Nephron (organoid): ENCODE data around the gene ZNF678.
"Not testable (repeated sequence)": the region's sequence is repeated elsewhere in the genome, so short reads cannot be mapped to it uniquely, and the experiment has no call there.

Source experiments
- H3K27ac Mint-ChIP-seq, 3 experiments: 2 replicates each; pipeline ENCODE4 v1.8.0; 2020; ENCODE audit warnings: mixed read lengths in 3 of 3, mild to moderate bottlenecking in 2 of 3, moderate library complexity in 1 of 3
- H3K27me3 Mint-ChIP-seq: 2 replicates; pipeline ENCODE4 v1.8.0; 2021; ENCODE audit warnings: low read depth, mild to moderate bottlenecking, moderate library complexity, mixed read lengths
- H3K36me3 Mint-ChIP-seq: 2 replicates; pipeline ENCODE4 v1.8.0; 2020; ENCODE audit warnings: low read depth, mixed read lengths
- H3K4me1 Mint-ChIP-seq: 2 replicates; pipeline ENCODE4 v1.8.0; 2020; ENCODE audit warnings: mixed read lengths
- H3K4me3 Mint-ChIP-seq, 3 experiments: 2 replicates each; pipeline ENCODE4 v1.8.0; 2020; ENCODE audit warnings: mild to moderate bottlenecking in 3 of 3, mixed read lengths in 3 of 3, moderate library complexity in 2 of 3
- H3K9me3 Mint-ChIP-seq: 2 replicates; pipeline ENCODE4 v1.8.0; 2020; ENCODE audit warnings: mixed read lengths
- CTCF ChIP-seq, 3 experiments: fragments of 200-600 bp; sonication (generic); IDR thresholded peaks; one replicate each; pipeline ENCODE4 v1.5.0; 2021; ENCODE audit warnings: antibody characterized with exemption in 3 of 3; ENCODE audit not compliant: unreplicated experiment in 3 of 3

ZNF678 gene

GRCh38 chr1:227576189-227576588 is 12.8 kb downstream of the ZNF678 start:
- Mint-ChIP-seq H3K4me3 (no peak overlapping the region), H3K9me3 (peaks cover 81% of the 10 kb centered on the region), H3K27ac (no peak overlapping the region), H3K4me1 (no peaks in the 10 kb centered on the region), H3K27me3 (no peaks in the 10 kb centered on the region), H3K36me3 (peaks cover 93% of the 10 kb centered on the region)
- no peak for TF ChIP-seq CTCF (IDR thresholded peaks at IDR 0.05; ENCODE audit: unreplicated experiment in 3 of 3)

- H3K27ac Mint-ChIP-seq: no peak overlapping the region
Measured at GRCh38 chr1:227577500-227577899, 14.1 kb downstream of the ZNF678 start.

GRCh38 chr1:227583354-227583753 is 20.0 kb downstream of the ZNF678 start:
- no peaks in the 10 kb centered on the region for H3K4me1 Mint-ChIP-seq
- no peak overlapping the region for H3K4me3 Mint-ChIP-seq
- H3K27me3 Mint-ChIP-seq: no peaks in the 10 kb centered on the region
- H3K36me3 Mint-ChIP-seq: peaks cover 88% of the 10 kb centered on the region
- H3K9me3 Mint-ChIP-seq: peaks cover 69% of the 10 kb centered on the region
- no peak for TF ChIP-seq CTCF (IDR thresholded peaks at IDR 0.05; ENCODE audit: unreplicated experiment in 3 of 3)
- H3K27ac Mint-ChIP-seq: no peak overlapping the region

More at GRCh38 chr1:227577500-227577899, 14.1 kb downstream of the ZNF678 start:
- Mint-ChIP-seq H3K4me1 (no peaks in the 10 kb centered on the region), H3K4me3 (no peak overlapping the region), H3K9me3 (peaks cover 82% of the 10 kb centered on the region), H3K36me3 (peaks cover 91% of the 10 kb centered on the region), H3K27me3 (no peaks in the 10 kb centered on the region)
- no peak for TF ChIP-seq CTCF (IDR thresholded peaks at IDR 0.05; ENCODE audit: unreplicated experiment in 3 of 3)

GRCh38 chr1:227586733-227587132 is 23.4 kb downstream of the ZNF678 start:
- Mint-ChIP-seq H3K4me1 (no peaks in the 10 kb centered on the region), H3K9me3 (peaks cover 74% of the 10 kb centered on the region)
- TF ChIP-seq CTCF (IDR thresholded peaks at IDR 0.05; ENCODE audit: unreplicated experiment in 3 of 3): no peak

GRCh38 chr1:227587968-227588367 is 24.6 kb downstream of the ZNF678 start:
- no peaks in the 10 kb centered on the region for H3K27me3 Mint-ChIP-seq
- no peak overlapping the region for H3K27ac Mint-ChIP-seq
- H3K4me1 Mint-ChIP-seq: no peaks in the 10 kb centered on the region
- no peak for TF ChIP-seq CTCF (IDR thresholded peaks at IDR 0.05; ENCODE audit: unreplicated experiment in 3 of 3)
- H3K4me3 Mint-ChIP-seq: no peak overlapping the region
- peaks cover 96% of the 10 kb centered on the region for H3K36me3 Mint-ChIP-seq
- H3K9me3 Mint-ChIP-seq: peaks cover 78% of the 10 kb centered on the region

More at GRCh38 chr1:227586733-227587132, 23.4 kb downstream of the ZNF678 start:
- no peak overlapping the region for H3K4me3 Mint-ChIP-seq
- peaks cover 92% of the 10 kb centered on the region for H3K36me3 Mint-ChIP-seq
- H3K27me3 Mint-ChIP-seq: no peaks in the 10 kb centered on the region
- H3K27ac Mint-ChIP-seq: no peak overlapping the region

- H3K27me3 Mint-ChIP-seq, H3K4me3 Mint-ChIP-seq, H3K4me1 Mint-ChIP-seq, H3K27ac Mint-ChIP-seq: not testable (repeated sequence)
- peaks cover 98% of the 10 kb centered on the region for H3K36me3 Mint-ChIP-seq
- peaks cover 83% of the 10 kb centered on the region for H3K9me3 Mint-ChIP-seq
Measured at GRCh38 chr1:227588769-227589168, 25.4 kb downstream of the ZNF678 start.

- not testable (repeated sequence) for H3K4me1 Mint-ChIP-seq, H3K27ac Mint-ChIP-seq
- peaks cover 82% of the 10 kb centered on the region for H3K9me3 Mint-ChIP-seq
Measured at GRCh38 chr1:227589777-227590176, 26.4 kb downstream of the ZNF678 start.

GRCh38 chr1:227596222-227596621 is 32.9 kb downstream of the ZNF678 start:
- not testable (repeated sequence) for H3K4me3 Mint-ChIP-seq, H3K27ac Mint-ChIP-seq, H3K27me3 Mint-ChIP-seq, H3K4me1 Mint-ChIP-seq
- Mint-ChIP-seq H3K9me3 (peaks cover 71% of the 10 kb centered on the region), H3K36me3 (peaks cover 90% of the 10 kb centered on the region)

More at GRCh38 chr1:227589777-227590176, 26.4 kb downstream of the ZNF678 start:
- not testable (repeated sequence) for H3K27me3 Mint-ChIP-seq, H3K4me3 Mint-ChIP-seq
- H3K36me3 Mint-ChIP-seq: peaks cover 96% of the 10 kb centered on the region
